ENCODE results near the gene LHX3. TPM values are rescaled to one million over a fixed set of nuclear protein-coding genes. Genes with fewer than 3 reads are reported as not detected.

Gene LHX3
- total and polyA plus RNA-seq, 2 of the 8 experiments (the other 6 are each of a cell fraction or from before 2014, with no cell fraction given), result 0.02 TPM; not detected in 1

- TF ChIP-seq RAD21 (IDR thresholded peaks at IDR 0.05 in 1 of 2, conservative IDR thresholded peaks at IDR 0.05 in 1 of 2; ENCODE audit: low read depth in 2 of 2, low read length in 2 of 2) (no peak), RFX5 (IDR thresholded peaks at IDR 0.05; ENCODE audit: borderline replicate concordance, low read depth, low read length) (no peak), POLR2AphosphoS5 (IDR thresholded peaks at IDR 0.05; ENCODE audit: low read depth, low read length) (no peak), SP2 (IDR thresholded peaks at IDR 0.05; ENCODE audit: low read length) (no peak), KDM1A (IDR thresholded peaks at IDR 0.05; ENCODE audit: borderline replicate concordance, low read length) (no peak), CREB1 (IDR thresholded peaks at IDR 0.05) (no peak)
Observed at GRCh38 chr9:136199391-136200288, 5.3 kb downstream of the LHX3 start (continued).

Data from H1 (cell line).